ENCODE data around the gene PTH2R. TPM values are rescaled to one million over a fixed set of nuclear protein-coding genes. Genes with fewer than 3 reads are reported as not detected.
A peak's percentile ranks its signal among the peaks of the same experiment; 100 is the strongest.

Gene PTH2R
- total RNA-seq, 2 donors from 2014 or later, result 0.37 TPM; not detected in 1

DNA sequence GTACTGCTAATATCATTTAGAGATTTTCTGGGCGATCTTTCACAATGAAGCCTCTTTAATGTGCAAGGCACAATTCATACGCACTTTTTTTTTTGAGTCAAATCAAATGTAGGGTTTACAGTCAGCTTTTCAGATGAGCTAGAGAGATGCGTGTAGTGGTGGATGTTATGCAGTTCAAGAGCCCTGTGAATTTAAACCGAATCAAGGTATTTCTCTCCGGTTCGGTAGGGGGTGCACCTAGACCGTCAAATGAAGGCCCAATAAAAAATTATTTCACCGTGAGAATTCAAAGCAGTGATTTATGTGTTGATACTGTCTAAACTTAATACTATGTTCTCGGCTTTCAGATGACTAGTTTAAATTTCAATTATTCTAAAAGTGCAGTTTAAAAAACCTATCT lies 1.1 kb downstream of the PTH2R start:
- peak; percentile 69 for DNase-seq
- H3K27me3 Mint-ChIP-seq (ENCODE audit: insufficient read depth), result peaks cover 36% of the 10 kb centered on the region

DNA sequence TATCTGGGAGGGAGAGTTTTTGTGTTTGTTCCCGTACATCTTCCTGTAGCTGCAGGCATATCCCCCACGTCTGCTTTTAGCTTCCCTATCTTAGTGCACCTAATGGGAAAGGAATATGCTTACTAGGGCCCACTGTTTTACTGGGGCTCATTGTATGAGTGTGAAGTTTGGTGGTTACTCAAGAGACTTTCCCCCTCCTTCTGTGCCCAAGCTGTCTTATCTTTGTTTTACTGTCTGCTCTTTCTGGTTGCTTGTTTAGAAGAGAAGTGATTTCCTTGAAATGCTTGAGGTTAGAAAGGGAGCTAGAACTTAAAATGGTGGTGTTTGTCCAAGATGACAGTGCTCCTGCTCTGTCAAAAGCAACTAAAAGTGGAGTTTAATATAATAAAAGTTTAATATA lies 7.3 kb downstream of the PTH2R start:
- Mint-ChIP-seq H3K27me3 (ENCODE audit: insufficient read depth) (no peaks in the 10 kb centered on the region), H3K4me3 (no peak overlapping the region), H3K9me3 (peaks cover 14% of the 10 kb centered on the region), H3K4me1 (no peaks in the 10 kb centered on the region), H3K36me3 (ENCODE audit: low read depth) (no peaks in the 10 kb centered on the region), H3K27ac (no peak overlapping the region)
- no peaks in the 10 kb centered on the region for H3K36me3 ChIP-seq (ENCODE audit: control insufficient read depth, insufficient read depth, low read length)
- H3K9me3 ChIP-seq (ENCODE audit: control insufficient read depth, low read length), result peaks cover 17% of the 10 kb centered on the region
- no peaks in the 10 kb centered on the region for H3K27me3 ChIP-seq (ENCODE audit: control insufficient read depth, insufficient read depth, low read length, poor library complexity, severe bottlenecking)
- TF ChIP-seq, protein P1, sequence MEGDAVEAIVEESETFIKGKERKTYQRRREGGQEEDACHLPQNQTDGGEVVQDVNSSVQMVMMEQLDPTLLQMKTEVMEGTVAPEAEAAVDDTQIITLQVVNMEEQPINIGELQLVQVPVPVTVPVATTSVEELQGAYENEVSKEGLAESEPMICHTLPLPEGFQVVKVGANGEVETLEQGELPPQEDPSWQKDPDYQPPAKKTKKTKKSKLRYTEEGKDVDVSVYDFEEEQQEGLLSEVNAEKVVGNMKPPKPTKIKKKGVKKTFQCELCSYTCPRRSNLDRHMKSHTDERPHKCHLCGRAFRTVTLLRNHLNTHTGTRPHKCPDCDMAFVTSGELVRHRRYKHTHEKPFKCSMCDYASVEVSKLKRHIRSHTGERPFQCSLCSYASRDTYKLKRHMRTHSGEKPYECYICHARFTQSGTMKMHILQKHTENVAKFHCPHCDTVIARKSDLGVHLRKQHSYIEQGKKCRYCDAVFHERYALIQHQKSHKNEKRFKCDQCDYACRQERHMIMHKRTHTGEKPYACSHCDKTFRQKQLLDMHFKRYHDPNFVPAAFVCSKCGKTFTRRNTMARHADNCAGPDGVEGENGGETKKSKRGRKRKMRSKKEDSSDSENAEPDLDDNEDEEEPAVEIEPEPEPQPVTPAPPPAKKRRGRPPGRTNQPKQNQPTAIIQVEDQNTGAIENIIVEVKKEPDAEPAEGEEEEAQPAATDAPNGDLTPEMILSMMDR (conservative IDR thresholded peaks at IDR 0.05), result no peak
- H3K4me3 ChIP-seq (ENCODE audit: low read length), result no peak overlapping the region
- WGBS, 2 experiments (ENCODE audit: insufficient coverage in 1 of 2, insufficient read length in 1 of 2), result 79% methylated on average over 2 of the region's 2 CpGs; no CpG with 5 or more reads in 1 of the 2 experiments
- no peak overlapping the region for H3K9ac ChIP-seq (ENCODE audit: extremely low read depth, low read length, poor library complexity, severe bottlenecking)
- H3K27ac ChIP-seq (ENCODE audit: low read depth, low read length), result no peak overlapping the region
- no peak for DNase-seq
- no peaks in the 10 kb centered on the region for H3K4me1 ChIP-seq (ENCODE audit: control insufficient read depth, insufficient read depth, low read length)

More for the DNA sequence above, 1.1 kb downstream of the PTH2R start:
- Histone ChIP-seq H3K4me3 (ENCODE audit: low read length) (peak overlapping the region; percentile 78), H3K9me3 (ENCODE audit: control insufficient read depth, low read length) (peaks cover 5% of the 10 kb centered on the region), H3K4me1 (ENCODE audit: control insufficient read depth, insufficient read depth, low read length) (no peaks in the 10 kb centered on the region), H3K27me3 (ENCODE audit: control insufficient read depth, insufficient read depth, low read length, poor library complexity, severe bottlenecking) (peaks cover 44% of the 10 kb centered on the region), H3K36me3 (ENCODE audit: control insufficient read depth, insufficient read depth, low read length) (no peaks in the 10 kb centered on the region), H3K27ac (ENCODE audit: low read depth, low read length) (no peak overlapping the region), H3K9ac (ENCODE audit: extremely low read depth, low read length, poor library complexity, severe bottlenecking) (no peak overlapping the region)
- 31 to 32% methylated on average over 4 to 9 of the region's 9 CpGs for WGBS, 2 experiments (ENCODE audit: insufficient coverage in 1 of 2, insufficient read length in 1 of 2)
- H3K9me3 Mint-ChIP-seq, result peaks cover 3% of the 10 kb centered on the region
- H3K27ac Mint-ChIP-seq, result no peak overlapping the region
- no peaks in the 10 kb centered on the region for H3K36me3 Mint-ChIP-seq (ENCODE audit: low read depth)
- H3K4me1 Mint-ChIP-seq, result peaks cover 8% of the 10 kb centered on the region
- TF ChIP-seq, protein P1 (conservative IDR thresholded peaks at IDR 0.05), result peak; percentile 79
- peak overlapping the region; percentile 54 for H3K4me3 Mint-ChIP-seq

DNA sequence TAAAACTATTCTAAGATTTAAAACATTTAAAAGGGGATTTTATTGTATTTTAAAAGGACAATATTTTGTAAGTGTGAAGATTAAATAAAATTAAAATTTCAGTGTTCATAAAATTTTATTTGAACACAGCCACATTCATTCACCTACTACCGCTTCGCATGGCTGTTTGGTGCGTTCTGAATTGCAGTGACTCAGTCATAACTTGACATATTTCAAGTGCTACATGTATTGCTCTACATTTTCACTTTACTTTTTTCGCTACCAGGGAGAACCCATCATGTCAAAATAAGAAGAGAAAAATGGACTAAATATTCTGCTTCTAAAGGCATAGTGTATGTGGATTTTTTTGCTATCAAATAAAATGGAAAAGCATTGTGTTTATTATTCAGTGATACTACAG lies 8.7 kb downstream of the PTH2R start:
- Mint-ChIP-seq H3K4me3 (no peak overlapping the region), H3K9me3 (peaks cover 19% of the 10 kb centered on the region), H3K36me3 (ENCODE audit: low read depth) (no peaks in the 10 kb centered on the region), H3K27ac (no peak overlapping the region), H3K27me3 (ENCODE audit: insufficient read depth) (no peaks in the 10 kb centered on the region), H3K4me1 (no peaks in the 10 kb centered on the region)
- peaks cover 17% of the 10 kb centered on the region for H3K9me3 ChIP-seq (ENCODE audit: control insufficient read depth, low read length)
- TF ChIP-seq, protein P1 (conservative IDR thresholded peaks at IDR 0.05), result no peak
- WGBS, 2 experiments (ENCODE audit: insufficient coverage in 1 of 2, insufficient read length in 1 of 2), result 97% methylated on average over 3 to 4 of the region's 4 CpGs
- DNase-seq, result no peak
- H3K4me3 ChIP-seq (ENCODE audit: low read length), result no peak overlapping the region
- no peak overlapping the region for H3K27ac ChIP-seq (ENCODE audit: low read depth, low read length)
- H3K36me3 ChIP-seq (ENCODE audit: control insufficient read depth, insufficient read depth, low read length), result no peaks in the 10 kb centered on the region
- no peaks in the 10 kb centered on the region for H3K4me1 ChIP-seq (ENCODE audit: control insufficient read depth, insufficient read depth, low read length)
- no peaks in the 10 kb centered on the region for H3K27me3 ChIP-seq (ENCODE audit: control insufficient read depth, insufficient read depth, low read length, poor library complexity, severe bottlenecking)
- no peak overlapping the region for H3K9ac ChIP-seq (ENCODE audit: extremely low read depth, low read length, poor library complexity, severe bottlenecking)

All from endodermal cell (in vitro differentiated cells).